Metanephros (tissue), 2 donors: ENCODE data around the gene MSH6. TPM values are rescaled to one million over a fixed set of nuclear protein-coding genes. Genes with fewer than 3 reads are reported as not detected.

Experiments
- small RNA-seq: library from RNA; depleted of rRNA; stranded (forward); fragments of <200 nt; gene quantifications from one replicate; pipeline ENCODE3, GENCODE V24; 2014; ENCODE audit warnings: low replicate concordance
- total RNA-seq: library from RNA; depleted of rRNA; stranded (reverse); fragments of >200 nt; gene quantifications from one replicate; pipeline ENCODE4 v1.2.3, GENCODE V29; 2014

The MSH6 gene, protein sequence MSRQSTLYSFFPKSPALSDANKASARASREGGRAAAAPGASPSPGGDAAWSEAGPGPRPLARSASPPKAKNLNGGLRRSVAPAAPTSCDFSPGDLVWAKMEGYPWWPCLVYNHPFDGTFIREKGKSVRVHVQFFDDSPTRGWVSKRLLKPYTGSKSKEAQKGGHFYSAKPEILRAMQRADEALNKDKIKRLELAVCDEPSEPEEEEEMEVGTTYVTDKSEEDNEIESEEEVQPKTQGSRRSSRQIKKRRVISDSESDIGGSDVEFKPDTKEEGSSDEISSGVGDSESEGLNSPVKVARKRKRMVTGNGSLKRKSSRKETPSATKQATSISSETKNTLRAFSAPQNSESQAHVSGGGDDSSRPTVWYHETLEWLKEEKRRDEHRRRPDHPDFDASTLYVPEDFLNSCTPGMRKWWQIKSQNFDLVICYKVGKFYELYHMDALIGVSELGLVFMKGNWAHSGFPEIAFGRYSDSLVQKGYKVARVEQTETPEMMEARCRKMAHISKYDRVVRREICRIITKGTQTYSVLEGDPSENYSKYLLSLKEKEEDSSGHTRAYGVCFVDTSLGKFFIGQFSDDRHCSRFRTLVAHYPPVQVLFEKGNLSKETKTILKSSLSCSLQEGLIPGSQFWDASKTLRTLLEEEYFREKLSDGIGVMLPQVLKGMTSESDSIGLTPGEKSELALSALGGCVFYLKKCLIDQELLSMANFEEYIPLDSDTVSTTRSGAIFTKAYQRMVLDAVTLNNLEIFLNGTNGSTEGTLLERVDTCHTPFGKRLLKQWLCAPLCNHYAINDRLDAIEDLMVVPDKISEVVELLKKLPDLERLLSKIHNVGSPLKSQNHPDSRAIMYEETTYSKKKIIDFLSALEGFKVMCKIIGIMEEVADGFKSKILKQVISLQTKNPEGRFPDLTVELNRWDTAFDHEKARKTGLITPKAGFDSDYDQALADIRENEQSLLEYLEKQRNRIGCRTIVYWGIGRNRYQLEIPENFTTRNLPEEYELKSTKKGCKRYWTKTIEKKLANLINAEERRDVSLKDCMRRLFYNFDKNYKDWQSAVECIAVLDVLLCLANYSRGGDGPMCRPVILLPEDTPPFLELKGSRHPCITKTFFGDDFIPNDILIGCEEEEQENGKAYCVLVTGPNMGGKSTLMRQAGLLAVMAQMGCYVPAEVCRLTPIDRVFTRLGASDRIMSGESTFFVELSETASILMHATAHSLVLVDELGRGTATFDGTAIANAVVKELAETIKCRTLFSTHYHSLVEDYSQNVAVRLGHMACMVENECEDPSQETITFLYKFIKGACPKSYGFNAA (N-terminal part only)
- total RNA-seq, result 46.3 TPM

DNA sequence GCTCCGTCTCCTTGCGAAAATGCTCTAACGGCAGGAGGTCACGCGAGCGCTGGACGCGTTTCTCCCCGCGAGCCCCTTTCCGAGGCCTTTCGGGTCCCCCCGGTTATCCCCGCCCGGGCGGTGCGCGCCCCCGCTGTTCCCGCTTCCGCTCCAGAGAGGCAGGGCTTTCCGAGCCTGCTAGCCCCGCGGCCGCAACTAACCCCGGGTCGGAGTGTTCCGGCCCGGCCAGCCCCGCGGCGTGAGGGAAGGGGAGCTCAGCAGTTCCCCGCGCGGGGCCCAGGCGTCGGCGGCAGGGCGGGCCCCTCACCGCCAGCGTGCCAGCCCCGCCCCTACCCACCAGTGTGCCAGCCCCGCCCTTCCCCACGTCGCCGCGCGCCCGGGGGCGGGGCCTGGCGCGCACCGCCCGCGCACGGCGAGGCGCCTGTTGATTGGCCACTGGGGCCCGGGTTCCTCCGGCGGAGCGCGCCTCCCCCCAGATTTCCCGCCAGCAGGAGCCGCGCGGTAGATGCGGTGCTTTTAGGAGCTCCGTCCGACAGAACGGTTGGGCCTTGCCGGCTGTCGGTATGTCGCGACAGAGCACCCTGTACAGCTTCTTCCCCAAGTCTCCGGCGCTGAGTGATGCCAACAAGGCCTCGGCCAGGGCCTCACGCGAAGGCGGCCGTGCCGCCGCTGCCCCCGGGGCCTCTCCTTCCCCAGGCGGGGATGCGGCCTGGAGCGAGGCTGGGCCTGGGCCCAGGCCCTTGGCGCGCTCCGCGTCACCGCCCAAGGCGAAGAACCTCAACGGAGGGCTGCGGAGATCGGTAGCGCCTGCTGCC lies at the start of gene MSH6:
MSH6 (plus strand) TSS at position 475 of the 815 bp plus-strand sequence; CDS start at position 564, 89 bp downstream.

Small RNA genes lying within 50 kb of the gene (small RNA-seq; reads per million reads assigned to genes)
- gene RF00026 (not detected), gene RPL36AP15 (not detected)

Other genes with a start within 250 kb of the MSH6 start
- 0.64 TPM for gene KCNK12, start 212.2 kb upstream of the MSH6 start, total RNA-seq
- 79.2 TPM for gene FBXO11, start 123.4 kb downstream of the MSH6 start, total RNA-seq